Effector CD8-positive, alpha-beta T cell (primary cell): ENCODE data around the gene RHNO1.

Experiments
- DNase-seq: peaks from one replicate; lab custom pipeline; 2025; lab: John Stamatoyannopoulos, UW
- total RNA-seq, 4 experiments: gene quantifications; one replicate each; lab custom pipeline; 2026; lab: John Stamatoyannopoulos, UW

RHNO1 gene
- 20.3 to 29.6 (median 26.3) reads per million in 4 experiments for total RNA-seq

DNA sequence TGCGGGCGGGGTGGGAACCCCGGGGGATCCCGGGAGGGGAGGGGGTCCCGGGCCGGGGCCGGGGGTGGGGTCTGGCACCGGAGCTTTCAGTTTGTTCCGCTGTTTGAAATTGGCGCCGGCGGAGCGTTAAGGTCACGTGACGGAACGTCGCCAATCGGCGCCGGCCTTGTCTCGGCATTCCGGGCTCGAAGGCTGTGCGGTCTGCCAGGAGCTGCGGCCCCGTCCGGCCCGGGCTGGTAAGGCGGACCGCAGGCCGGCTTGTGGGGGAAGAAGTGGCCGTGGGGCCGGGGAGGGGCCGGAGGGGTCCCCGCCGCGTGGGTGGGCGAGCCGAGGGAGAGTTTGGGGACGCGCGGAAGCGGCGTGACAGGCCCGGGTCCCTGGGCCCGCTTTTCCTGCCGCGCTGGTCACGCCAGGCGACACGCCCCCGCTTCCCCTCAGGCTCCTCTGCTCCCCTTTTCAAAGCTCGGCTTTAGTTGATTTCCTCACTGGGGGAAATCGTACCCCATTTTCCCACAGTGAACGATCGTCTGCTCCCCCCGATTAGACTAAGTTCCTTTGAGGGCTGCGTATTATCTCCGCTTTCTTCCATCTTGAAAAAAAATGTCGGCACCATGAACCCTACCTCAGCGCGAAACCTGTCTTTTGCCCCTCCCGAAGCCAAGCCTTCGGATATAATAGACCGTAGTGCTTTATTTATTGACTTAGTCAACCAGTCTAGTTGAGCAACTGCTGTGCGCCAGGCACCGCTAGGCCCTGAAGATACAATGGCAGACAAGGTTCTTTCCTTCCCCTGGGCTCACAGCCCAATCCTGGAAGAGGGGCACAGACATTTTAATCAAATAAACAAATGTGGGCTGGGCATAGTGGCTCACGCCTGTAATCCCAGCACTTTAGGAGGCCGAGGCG lies at the start of gene RHNO1, which contains the start of gene FOXM1:
Gene RHNO1, plus strand, starts transcription at position 177 of the 906 bp plus-strand sequence. CDS start 8,144 bp downstream, outside the sequence.
Gene FOXM1, minus strand, starts transcription at position 128 of the 906 bp plus-strand sequence. CDS start 2,696 bp downstream, outside the sequence.
- peak; percentile 78 for DNase-seq

GRCh38 chr12:2829275-2829674 lies 47.7 kb upstream of the RHNO1 start:
- DNase-seq = no peak

DNA sequence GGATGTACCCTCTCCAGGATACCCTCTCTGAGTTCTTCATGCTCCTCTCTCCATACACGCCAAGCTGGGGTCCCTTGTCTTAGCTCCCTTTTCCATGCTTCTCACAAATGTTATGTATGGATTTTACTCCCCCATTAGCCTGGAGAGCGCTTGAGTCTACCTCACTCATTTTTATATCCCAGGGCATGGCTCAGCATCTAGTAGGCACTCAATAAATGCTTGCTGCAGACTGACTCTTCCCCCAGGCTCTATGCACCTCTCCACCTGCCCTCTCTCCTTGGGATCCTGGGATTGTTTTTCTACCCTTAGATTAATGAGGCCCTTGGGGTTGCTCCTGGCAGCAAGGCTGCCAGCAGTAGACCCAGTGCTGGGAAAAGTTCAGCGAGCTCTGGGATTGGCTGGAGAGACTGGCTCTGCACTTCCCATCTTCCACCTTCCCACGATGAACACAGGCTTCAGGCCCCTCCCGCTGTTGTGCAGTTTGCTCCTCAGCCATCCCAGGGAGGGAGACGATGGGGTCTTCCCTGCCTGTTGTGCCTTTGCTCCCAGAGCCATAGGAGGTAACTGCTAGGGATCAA lies 44.4 kb upstream of the RHNO1 start:
- DNase-seq = no peak

GRCh38 chr12:2833327-2833726 lies 43.7 kb upstream of the RHNO1 start:
- DNase-seq = no peak

DNA sequence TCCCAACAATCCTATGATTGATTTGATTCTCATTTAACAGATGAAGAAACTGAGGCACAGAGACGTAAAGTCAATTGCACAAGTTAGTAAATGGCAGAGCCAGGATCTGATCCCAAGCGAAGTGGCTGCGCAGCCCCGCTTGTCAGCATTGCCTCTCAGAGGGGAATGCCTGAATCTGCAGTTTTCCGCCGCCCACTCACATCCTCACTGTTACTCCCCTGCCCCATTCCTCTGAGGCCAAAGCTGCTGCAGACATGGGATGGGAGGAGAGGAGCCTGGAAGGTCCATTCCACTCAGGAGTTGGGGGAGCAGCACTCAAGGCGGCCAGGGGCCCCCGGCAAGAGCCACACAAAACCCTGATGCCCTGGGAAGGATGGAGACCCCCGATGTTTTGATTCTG lies 43.2 kb upstream of the RHNO1 start:
- DNase-seq = no peak

DNA sequence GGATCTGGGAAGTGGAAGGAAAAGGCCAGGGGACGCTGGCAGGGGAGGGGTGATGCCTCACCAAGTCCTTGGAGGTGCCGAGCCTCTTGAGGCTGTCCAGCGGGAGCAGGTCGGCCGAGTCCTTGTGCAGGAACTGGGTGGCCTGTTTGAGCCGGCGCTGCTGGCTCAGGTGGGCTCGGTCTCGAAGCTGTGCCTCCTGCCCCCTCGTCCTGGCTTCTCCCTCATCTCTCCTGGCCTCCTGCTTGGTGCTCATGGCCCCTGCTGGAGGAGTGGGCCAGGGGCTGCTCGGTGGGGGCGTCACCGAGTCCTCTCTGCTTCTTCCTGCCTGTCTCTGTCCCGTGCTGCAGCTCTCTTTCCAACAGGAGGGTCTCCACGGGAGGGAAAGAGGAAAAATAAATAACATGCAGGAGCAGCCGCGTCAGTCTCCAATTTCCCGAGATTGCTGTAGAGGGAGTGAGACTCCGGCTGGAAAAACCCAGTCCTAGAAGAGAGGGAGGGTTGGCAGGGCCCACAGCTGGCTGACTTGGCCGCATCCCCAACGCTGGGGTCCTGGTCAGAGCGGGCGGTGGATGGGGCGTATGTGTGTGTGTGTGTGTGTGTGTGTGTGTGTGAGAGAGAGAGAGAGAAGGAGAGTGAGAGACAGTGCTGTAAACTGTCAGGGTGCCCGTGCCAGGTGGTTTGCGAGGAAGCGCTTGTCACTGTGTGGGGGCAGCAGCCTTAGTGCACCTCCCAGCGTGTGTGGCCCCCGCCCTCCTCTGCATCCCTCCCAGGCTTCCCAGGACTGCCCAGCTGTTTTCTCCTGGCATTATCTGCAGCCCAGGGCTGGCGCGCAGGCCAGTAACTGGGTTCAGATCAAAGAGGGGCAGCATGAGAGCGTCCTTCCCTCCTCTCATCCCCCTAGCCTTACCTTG lies 42.2 kb upstream of the RHNO1 start, which contains the start of gene NRIP2:
Gene NRIP2, minus strand, starts transcription at position 455 of the 911 bp plus-strand sequence. Its CDS starts 52 bp downstream, at position 403.
- no peak for DNase-seq

- no peak for DNase-seq
These were observed 41.2 kb upstream of the RHNO1 start for GRCh38 chr12:2835691-2836403.

DNA sequence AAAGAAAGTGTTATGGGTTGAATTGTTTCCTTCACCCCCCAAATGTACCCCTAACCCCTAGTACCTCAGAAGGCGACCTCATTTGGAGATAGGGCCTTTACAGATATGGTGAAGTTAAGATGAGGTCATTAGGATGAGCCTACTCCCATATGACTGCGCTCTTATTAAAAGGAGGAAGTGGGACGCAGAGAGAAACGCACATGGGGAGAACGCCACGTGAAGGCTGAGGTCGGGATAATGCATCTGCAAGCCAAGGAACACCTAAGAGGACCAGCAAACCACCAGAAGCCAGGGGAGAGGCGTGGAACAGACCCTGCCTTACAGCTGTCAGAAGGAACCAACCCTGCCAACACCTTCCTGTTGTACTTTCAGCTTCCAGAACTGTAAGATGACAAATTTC lies 40.4 kb upstream of the RHNO1 start:
- no peak for DNase-seq

- DNase-seq = no peak
These were observed 35.9 kb upstream of the RHNO1 start for GRCh38 chr12:2841056-2841650.

DNA sequence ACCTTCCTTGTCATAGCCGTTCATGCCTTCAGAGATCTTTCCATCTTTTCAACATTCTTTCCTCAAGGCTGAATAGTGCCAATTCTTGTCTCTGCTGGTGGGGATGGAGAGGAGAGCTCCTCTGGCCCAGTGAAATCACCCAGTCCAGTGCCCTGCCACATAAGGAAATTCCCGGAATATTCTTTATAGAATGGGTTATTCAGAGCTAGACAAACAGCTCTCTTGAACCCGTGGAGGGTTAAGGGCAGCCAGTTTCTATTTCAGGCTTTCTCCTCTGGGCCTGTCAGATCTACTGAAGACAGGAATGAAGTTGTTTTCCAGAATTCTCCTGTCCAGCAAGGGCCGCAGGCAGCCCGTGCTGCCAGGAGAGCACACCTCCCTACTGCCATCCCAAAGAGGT lies 34.1 kb upstream of the RHNO1 start:
- DNase-seq = no peak

DNA sequence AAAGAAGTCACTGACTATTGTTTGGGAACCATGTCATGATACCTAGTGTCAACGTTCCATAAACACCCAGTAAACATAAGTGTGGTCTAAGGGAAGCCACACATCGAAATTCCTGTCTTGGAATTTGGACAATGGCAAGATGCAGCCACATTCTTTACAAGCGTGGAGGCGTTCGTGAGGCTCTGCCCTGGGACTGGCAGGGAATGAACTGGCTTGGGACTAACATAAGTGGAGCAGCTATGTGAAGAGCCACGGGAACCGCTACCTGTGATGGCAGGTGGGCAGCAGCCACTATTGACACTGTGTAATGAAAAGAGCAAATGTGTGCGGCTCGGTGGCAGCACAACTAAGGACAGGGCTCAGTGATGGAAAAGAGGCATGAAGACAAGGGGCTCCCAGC lies 32.2 kb upstream of the RHNO1 start:
- DNase-seq = no peak

DNA sequence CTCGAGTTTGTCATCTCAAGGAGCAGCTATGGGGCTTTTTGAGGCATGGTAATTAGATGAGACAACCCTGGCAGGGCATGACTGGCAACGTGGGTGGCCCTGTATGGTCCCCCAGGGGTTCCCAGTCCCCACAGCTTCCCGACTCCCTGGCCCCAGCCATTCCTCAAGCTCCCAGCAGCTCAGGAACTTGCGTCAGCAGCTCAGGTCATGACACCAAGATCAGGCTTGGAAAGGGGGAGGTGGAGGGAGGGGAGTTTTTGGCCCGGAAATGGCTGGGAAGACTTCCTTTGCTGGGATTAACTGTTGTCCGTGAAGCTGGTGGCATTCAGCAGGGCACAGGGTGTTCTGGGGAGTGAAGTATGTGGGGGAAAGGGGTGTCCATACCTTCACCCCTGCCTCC lies 31.7 kb upstream of the RHNO1 start:
- DNase-seq = no peak

DNA sequence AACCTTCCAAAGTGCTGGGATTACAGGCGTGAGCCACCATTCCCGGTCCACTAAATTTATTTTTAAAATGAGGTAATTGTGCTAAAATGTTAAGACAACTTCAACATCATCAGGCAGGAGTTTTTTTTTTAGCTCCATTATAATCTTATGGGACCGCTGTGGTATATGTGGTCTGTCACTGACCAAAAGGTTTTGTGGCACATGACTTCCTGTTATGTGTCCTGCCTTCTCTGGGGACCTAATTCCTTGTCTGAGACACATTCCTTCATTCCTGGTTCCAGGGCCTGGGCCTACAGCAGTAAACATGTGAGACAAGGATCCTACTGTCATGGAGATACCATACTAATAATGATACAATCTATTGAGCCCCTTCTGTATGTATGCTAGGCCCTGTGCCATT lies 25.1 kb upstream of the RHNO1 start:
- DNase-seq = no peak

- DNase-seq = peak; percentile 18
These were observed 23.4 kb upstream of the RHNO1 start for GRCh38 chr12:2853626-2854025.

DNA sequence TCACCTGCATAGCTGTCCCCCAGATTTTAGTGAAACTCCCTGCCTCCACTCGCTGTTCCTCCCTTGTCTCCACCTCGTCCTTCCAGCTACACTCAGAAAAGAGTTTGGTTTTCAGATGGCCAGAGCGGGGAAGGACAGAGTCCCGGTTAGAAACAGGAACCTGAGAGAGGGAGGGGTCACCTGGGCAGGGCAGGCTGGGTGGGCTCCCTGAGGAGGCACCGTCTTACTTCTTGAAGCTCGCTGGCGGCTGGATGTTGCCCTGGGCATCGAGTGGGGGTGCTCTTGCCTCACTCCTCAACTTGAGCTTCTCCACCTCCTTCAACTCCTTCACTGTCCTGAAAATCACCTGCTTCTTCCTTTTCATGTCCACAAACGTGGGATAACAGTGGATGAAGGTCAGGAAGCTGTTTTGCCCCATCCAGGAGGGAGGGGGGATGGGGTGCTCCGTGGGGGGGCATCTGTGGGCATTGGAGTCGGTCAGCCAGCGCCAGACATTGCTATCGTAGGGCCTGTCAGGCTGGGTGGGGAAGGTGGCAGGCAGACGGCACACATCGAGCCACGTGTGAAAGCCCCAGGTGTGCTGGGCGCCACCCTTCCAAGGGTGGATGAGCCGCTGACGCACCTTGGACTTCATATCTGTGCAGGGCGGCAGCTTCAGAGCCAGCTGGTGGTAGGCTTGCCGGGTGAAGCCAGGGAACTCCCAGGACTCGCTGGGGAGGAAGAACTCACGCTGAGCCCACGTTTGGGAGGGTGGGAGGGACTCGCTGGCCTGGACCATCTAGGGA lies 22.2 kb upstream of the RHNO1 start:
- no peak for DNase-seq

- no peak for DNase-seq
These were observed 21.5 kb upstream of the RHNO1 start for GRCh38 chr12:2855546-2855945.

GRCh38 chr12:2856051-2856450 lies 21.0 kb upstream of the RHNO1 start:
- no peak for DNase-seq

- DNase-seq = no peak
These were observed 20.0 kb upstream of the RHNO1 start, which contains the start of gene TEX52 for GRCh38 chr12:2857021-2857431. TSS of gene TEX52 (minus strand) at chr12:2857039. CDS start at chr12:2857026, 13 bp downstream.

GRCh38 chr12:2857576-2857975 lies 19.4 kb upstream of the RHNO1 start:
- DNase-seq = no peak

- DNase-seq = no peak
These were observed 18.7 kb upstream of the RHNO1 start for GRCh38 chr12:2858334-2858733.
